OCI-M2 (cell line): ENCODE measurements around the gene ADAMTS7.
"Not testable (repeated sequence)": the region's sequence is repeated elsewhere in the genome, so short reads cannot be mapped to it uniquely, and the experiment has no call there.

Experiments
- DNase-seq: peaks from one replicate; lab custom pipeline; 2025; ENCODE audit not compliant: unreplicated experiment; lab: John Stamatoyannopoulos, UW

ADAMTS7 gene

GRCh38 chr15:78830514-78831228 is 19.4 kb upstream of the ADAMTS7 start:
- DNase-seq, result no peak

GRCh38 chr15:78828920-78829319 is 17.7 kb upstream of the ADAMTS7 start:
- no peak for DNase-seq

GRCh38 chr15:78822514-78822913 is 11.2 kb upstream of the ADAMTS7 start:
- no peak for DNase-seq

- no peak for DNase-seq
Measured at GRCh38 chr15:78811825-78812183, 540 bp upstream of the ADAMTS7 start.

- DNase-seq, result no peak
Measured at GRCh38 chr15:78810362-78811123, 721 bp downstream of the ADAMTS7 start.

GRCh38 chr15:78810003-78810361 is 1.3 kb downstream of the ADAMTS7 start:
- DNase-seq, result no peak

GRCh38 chr15:78808550-78808949 is 2.7 kb downstream of the ADAMTS7 start:
- DNase-seq, result no peak

GRCh38 chr15:78807359-78807758 is 3.9 kb downstream of the ADAMTS7 start:
- no peak for DNase-seq

GRCh38 chr15:78804391-78804792 is 6.9 kb downstream of the ADAMTS7 start:
- DNase-seq, result no peak

GRCh38 chr15:78800806-78801205 is 10.5 kb downstream of the ADAMTS7 start:
- DNase-seq, result no peak

- no peak for DNase-seq
Measured at GRCh38 chr15:78800189-78800588, 11.1 kb downstream of the ADAMTS7 start.

GRCh38 chr15:78799102-78799501 is 12.2 kb downstream of the ADAMTS7 start:
- DNase-seq, result not testable (repeated sequence)

GRCh38 chr15:78798355-78798754 is 12.9 kb downstream of the ADAMTS7 start:
- DNase-seq, result not testable (repeated sequence)

- DNase-seq, result no peak
Measured at GRCh38 chr15:78797951-78798350, 13.3 kb downstream of the ADAMTS7 start.

GRCh38 chr15:78796510-78796909 is 14.8 kb downstream of the ADAMTS7 start:
- no peak for DNase-seq

GRCh38 chr15:78795043-78795442 is 16.2 kb downstream of the ADAMTS7 start:
- DNase-seq, result no peak

GRCh38 chr15:78794446-78794845 is 16.8 kb downstream of the ADAMTS7 start:
- DNase-seq, result not testable (repeated sequence)

GRCh38 chr15:78791357-78791756 is 19.9 kb downstream of the ADAMTS7 start:
- no peak for DNase-seq

- DNase-seq, result no peak
Measured at GRCh38 chr15:78790027-78790426, 21.2 kb downstream of the ADAMTS7 start.

GRCh38 chr15:78789615-78790014 is 21.6 kb downstream of the ADAMTS7 start:
- DNase-seq, result no peak

GRCh38 chr15:78788016-78788660 is 23.1 kb downstream of the ADAMTS7 start:
- no peak for DNase-seq

GRCh38 chr15:78782402-78782801 is 28.9 kb downstream of the ADAMTS7 start:
- DNase-seq, result not testable (repeated sequence)
